ENCODE data around the gene PRSS36.
"Not testable (repeated sequence)": the region's sequence is repeated elsewhere in the genome, so short reads cannot be mapped to it uniquely, and the experiment has no call there.

The PRSS36 gene

DNA sequence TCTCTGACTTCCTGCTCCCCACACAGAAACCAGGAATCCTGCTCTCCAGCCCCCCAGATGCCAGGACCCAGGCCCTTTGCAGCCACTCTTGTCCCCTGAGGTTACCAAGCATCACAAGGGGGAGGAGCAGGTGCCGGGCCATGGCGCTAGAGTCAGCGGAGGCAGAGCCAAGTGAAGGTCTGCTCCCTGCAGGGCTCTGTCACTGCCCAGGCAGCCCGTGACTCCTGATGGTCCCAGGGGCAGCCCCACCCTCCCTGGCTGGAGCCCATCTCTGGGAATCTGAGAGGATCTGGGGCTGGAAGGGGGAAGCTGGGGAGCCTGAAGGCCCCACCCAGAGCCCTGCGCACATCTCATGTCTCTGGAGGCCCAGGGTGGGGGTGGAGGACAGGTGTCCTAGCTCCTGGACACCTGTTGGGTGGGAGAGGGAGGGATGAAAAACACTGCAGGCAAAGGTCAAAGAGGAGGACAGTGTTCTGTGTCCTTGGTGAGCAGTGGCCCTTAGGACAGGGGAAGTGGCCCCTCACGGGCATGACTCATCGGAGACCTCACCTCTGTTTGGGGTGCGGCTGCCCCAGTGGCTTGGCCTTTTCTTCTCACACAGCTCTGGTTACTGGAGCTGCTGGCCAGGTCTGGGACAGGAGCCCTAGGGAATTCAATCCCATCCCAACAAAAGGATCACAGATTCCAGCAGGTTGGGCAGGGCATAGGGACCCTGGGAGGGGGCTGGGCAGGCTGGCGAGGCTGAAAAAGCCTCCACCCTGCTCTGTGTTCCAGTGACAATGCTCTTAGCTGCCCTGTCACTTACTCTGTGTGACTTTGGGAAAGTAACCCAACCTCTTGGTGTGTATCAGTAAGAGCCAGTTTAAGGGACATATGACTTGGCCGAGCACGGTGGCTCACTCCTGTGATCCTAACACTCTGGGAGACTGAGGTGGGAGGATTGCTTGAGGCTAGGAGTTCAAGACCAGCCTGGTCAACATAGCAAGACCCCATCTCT, at the start of gene PRSS36:
Gene PRSS36, minus strand, starts transcription at position 173 of the 997 bp plus-strand sequence. Its CDS starts 31 bp downstream, at position 142.
- DNase-seq, result no peak

DNA sequence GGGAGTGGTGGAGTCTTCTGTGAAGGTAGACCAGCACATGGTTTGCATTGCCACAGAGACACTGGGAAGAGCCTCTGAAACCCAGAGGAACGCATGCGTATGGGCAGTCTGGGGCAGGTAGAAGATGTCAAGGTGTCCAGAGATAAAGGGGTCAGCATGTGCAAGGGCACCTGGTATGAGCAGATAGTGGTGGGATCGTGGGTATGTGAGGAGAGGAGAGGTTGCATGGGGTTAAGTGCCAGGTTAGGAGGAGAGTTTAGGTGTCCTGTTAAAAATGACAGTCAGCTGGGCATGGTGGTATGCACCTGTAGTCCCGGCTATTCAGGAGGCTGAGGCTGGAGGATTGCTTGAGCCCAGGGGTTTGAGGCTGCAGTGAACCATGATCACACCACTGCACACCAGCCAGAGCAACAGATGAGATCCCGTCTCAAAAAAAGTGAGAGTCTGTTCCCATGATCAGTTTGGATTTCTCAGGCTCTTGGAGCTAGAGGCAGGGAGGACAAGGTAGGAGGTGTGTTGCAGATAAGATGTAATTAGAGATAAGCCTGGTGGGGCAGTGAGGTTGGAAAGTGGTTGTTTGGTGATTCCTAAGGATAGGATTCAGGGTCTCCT, 49.7 kb upstream of the PRSS36 start:
- no peak for DNase-seq

DNA sequence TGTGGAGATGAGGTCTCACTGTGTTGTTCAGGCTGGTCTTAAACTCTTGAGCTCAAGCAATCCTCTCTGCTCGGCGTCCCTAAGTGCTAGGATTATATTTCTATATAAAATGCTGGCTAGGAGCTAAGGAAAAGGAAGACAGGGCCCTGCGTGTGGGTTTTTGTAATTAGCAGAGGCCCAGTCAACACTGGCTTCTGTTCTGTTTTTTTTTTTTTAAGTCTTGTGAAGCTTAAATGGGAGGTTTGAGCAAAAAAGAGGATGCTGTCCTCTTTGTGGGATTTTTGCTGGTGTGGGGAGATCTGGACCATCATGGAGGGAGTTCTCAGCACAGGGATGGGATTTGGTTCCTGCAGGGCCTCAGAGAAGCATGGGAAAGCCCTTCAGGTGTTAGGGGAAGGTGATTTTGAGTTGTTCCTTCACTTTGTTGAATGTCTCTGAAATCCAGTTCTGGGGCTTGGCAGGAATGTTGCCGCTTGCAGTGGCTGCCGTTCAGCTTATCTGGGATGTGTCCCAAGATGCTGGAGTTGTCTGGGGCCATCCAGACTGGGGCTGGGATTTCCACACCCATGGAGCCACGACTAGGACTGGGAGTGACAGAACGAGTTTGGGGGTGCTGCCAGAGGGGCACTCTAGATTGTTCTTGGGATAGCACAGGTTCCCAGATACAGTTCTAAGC, 48.5 kb upstream of the PRSS36 start:
- no peak for DNase-seq

DNA sequence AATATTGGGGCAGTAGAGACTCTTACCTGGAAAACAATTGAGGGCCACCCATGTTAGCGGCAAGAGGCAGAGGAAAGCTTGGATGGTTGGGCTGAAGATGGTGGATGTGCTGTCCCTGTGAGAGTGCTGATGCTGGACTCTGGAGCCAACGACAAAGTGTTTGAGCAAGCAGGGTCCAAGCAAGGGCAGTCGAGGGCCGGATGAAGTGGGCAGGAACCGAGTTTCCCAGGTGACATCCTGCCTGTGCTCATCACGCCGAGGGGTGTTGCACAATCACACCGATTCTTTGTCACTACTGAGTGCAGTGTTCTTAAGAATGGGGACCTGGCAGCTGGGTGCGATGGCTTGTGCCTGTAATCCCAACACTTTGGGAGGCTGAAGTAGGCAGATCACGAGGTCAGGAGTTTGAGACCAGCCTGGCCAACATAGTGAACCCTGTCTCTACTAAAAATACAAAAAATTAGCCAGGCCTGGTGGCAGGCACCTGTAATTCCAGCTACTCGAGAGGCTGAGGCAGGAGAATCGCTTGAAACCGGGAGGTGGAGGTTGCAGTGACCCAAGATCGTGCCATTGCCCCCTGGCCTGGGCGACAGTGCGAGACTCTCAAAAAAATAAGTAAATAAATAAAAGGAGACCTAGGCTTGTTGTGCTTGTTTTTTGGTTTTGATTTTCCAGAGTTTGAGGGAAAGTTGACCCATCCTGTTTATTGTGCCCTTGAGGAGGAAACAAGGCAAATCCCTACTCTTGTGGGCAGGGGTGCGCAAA, 46.6 kb upstream of the PRSS36 start:
- DNase-seq, result no peak

DNA sequence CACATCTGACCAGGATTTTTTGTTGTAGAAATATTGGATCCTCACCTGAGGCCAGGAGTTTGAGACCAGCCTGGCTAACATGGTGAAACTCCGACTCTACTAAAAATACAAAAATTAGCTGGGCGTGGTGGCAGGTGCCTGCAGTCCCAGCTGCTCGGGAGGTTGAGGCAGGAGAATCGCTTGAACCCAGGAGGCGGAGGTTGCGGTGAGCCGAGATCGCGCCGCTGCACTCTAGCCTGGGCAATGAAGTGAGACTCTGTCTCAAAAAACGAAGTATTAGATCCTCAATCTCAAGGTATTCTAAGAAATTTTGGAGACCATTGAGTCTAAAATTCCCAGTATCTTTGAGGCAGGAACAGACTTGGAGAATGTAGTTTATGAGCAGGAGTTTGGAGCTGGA, 46.0 kb upstream of the PRSS36 start:
- DNase-seq, result not testable (repeated sequence)

DNA sequence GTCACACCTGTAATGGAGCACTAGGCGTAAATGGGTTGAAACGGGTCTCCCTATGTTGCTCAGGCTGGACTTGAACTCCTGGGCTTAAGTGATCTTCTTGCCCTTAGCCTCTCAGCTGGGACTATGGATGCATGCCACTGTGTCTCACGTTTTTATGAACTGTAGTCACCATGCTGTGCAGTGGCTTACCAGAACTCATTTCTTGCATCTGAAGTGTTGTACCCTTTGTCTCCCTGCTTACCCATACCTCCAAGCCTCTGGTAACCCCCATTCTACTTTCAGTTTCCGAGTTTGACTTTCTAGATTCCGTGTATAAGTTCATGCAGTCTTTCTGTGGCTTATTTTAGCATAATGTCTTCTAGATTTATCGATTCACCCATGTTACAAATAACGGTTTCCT, 45.0 kb upstream of the PRSS36 start:
- DNase-seq, result no peak

DNA sequence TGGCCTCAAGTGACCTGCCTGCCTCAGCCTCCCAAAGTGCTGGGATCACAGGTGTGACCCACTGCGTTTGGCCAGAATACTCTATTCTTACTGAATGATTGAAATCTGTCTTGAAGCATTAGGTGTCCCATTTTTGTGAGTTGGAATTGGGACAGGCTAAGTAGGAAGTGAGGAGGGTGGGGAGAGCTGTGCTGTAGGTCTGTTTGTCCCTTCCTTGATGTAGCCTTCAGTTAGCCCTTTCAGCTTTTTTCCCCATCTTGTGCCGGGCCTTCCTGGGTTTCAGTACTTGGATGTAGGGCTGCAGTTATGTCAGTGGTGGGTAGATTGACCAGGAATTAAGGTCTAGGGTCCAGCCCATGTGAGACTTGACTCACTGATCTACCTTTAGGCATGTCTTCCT, 44.0 kb upstream of the PRSS36 start:
- DNase-seq, result no peak

DNA sequence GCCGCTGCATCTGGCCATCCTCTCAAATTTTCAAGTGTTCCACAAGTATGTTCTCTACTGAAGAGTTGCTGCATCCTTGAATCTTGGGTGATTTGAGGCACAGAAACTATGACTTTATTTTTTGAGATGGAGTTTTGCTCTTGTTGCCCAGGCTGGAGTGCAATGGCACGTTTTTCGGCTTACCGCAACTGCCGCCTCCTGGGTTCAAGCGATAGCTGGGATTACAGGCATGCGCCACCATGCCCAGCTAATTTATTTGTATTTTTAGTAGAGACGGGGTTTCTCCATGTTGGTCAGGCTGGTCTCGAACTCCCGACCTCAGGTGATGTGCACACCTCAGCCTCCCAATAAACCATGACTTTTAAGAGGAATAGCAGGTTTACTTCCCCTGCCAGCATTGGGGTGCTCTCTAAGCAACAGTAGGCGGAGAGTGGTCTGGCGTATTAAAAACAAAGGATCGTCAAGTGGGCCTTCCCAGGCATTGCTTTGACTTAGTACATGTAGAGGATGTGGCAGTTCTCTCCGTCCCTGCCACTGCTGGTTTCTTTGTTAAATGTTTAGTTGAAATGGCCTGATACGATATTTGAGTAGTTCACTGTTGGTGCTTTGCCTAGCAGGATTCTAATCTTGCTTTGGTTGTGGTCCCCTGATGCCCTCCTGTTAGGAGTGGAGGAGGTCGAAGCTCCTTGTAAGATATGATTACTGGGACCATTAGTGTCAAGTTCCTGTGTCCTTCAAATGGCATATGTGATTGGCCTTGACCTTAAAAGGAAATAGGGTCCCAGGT, 43.2 kb upstream of the PRSS36 start:
- no peak for DNase-seq

DNA sequence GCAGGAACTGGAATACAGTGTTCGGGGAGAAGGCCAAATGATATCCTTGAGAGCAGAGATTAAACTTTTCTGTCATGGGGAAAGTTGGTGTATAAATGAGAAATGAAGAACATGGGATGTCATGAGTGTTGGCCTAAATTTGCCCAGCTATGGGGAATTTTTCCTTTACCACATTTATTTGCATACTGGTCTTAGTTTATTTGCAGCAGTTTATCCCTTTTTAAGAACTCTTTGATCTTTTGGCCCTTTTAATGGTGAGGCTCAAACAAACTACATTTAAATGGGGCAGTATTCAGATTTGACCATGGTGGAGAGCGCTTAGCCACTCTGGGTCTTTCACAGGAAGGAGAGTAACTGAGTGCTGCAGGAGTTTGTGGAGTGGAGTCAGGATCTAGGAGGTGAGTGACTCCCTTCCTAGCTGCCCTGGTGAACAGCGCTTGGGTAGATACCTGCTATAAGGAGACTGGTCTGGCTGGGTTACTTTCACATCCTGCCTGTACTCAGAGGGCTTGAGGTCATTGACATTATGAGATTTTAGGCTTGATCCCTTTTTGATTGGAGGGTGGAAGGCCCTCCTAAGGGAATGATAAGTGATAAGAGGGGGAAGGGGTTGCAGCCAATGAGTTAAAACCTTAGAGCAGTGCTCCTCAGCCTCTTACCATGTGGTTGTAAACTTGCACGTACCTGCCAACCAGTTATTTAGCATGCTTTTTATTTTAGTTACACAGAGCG, 42.0 kb upstream of the PRSS36 start:
- DNase-seq, result no peak

DNA sequence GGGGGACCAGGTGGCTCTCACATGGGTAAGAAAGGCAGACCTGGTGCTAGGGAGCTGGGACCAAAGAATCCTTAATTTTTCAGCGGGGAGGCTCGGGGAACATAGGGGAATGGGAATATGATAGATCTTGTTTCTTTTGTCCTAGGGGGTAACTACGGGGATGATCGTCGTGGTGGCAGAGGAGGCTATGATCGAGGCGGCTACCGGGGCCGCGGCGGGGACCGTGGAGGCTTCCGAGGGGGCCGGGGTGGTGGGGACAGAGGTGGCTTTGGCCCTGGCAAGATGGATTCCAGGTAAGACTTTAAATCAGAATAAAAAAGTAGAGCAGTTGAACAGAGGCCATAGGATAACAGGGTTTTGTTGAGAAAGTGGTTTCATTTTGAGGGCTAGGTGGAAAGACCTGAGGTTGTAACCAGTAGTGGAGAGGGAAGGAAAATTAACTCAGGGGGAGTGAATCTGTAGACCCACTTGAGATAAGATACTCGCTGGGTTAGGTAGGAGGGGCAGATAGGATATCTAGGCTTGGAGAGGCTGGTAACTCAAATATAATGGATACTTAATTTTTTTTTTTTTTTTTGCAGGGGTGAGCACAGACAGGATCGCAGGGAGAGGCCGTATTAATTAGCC, 41.1 kb upstream of the PRSS36 start:
- no peak for DNase-seq

DNA sequence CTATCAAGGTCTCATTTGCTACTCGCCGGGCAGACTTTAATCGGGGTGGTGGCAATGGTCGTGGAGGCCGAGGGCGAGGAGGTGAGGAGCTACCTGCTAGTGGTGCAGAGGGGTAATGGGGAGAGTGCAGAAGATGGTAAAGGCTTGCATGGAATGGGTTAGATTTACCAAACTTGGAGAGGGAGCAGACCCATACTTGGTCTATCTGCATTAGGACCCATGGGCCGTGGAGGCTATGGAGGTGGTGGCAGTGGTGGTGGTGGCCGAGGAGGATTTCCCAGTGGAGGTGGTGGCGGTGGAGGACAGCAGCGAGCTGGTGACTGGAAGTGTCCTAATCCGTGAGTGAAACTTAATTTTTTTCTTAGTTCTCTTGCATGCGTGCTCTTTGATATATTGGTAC, 40.2 kb upstream of the PRSS36 start:
- no peak for DNase-seq

DNA sequence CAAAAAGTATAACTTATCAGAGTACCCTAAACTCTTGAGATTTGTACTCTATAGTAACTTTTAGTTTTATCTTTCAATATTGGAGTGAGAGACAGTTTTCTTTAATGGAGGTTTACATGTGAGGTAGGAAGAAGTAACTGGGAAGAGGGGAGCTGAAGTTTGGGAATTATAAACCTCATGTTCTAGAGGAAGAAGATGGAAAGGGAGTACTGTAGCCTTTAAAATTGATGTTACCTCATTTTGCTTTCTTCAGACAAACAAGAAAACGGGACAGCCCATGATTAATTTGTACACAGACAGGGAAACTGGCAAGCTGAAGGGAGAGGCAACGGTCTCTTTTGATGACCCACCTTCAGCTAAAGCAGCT, 39.5 kb upstream of the PRSS36 start:
- no peak for DNase-seq

DNA sequence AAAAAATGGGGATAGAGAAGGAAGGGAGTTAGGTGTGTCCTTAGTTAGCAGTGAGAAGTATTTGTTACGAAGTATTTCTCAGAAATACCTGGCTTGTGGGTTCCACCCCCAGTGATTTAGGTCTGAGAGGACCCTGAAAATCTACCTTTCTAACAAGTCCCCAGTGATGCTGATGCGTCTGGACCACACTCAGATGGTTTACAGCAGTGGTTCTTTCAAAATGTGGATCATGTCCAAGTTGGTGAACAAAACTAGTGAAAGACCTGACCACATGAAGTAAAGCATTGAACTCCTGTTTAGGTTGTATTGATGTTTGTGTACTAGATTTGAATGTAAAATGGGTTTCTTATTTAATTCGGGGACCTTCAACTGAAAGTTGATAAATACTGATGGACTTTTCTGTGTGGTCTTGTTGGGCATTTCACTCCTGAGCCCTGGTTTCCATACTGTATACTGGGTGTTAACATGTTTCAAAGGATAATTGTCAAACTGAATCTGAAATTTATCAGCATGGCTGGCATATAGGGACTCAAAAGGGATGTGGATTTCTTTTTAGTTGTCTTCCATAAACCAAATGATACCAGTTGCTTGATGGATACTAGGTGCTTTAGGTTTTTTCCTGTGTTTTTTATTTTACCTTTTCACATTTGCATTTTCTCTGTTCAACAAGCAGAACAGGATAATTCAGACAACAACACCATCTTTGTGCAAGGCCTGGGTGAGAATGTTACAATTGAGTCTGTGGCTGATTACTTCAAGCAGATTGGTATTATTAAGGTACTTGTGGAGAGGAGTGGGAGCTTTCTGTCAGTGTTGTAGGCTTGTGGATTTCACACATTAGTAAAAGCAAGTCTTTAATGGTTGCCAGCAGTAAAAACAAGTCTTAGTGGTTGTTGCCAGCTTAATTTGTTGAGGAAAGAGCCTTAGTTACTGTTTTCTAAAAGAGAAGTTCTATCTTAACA, 38.9 kb upstream of the PRSS36 start:
- no peak for DNase-seq

DNA sequence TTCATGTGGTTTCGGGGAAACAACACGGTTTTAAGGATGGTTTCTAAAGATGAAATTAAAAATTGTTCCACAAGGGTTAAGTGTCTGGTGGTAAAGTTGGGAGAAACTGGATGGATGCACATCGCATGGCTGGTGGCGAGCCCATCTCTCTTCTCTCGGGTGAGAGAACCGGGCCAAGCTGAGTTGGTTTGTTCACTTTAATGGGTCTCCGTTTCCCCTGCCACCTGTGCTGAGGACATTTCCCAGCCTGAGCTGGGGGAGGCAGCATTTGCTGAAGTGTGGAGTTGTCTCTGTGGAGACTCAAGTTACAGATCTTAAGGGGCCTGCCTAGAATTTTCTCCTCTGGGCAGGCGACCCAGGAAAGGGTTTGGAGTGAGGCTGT, 37.9 kb upstream of the PRSS36 start:
- no peak for DNase-seq

DNA sequence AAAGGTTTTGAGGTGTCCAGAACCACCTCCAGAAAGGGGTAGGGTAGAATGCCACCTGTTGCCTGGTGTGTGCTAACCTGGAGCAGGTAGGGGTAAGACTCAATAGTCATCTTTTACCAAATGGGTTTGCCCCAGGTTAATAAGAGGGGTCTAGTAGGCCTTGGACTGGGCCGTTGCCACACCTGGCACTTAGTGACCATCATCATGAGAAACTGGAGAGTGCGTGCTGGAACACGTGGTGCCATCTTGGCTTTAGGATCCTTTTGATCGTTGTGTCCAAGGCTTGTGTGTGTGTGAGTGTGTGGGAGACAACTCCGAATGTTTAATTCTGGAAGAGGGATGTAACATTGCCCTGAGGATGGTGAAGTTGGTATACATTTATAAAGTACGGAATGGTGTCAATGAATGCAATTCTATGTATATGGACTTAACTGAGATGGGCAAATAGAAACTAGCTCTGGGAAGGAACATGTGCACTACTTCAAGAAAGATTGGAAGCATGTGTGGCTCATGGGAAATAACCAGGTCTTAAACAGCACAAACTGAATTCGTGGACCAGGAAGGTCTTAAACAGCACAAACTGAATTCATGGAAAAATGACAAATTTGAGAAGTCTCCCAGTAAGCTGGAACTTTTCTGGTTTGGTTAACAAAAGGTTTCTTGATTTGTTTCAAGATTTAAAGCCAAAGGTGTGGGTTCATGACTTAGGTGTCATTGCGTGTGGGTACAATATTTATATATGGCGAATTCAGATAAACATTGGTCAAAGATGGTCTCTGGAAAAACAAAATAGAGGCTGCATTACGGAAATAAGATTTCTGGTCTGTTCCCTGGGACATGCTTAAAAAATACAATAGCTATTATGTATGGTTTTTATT, 37.3 kb upstream of the PRSS36 start:
- DNase-seq, result no peak

DNA sequence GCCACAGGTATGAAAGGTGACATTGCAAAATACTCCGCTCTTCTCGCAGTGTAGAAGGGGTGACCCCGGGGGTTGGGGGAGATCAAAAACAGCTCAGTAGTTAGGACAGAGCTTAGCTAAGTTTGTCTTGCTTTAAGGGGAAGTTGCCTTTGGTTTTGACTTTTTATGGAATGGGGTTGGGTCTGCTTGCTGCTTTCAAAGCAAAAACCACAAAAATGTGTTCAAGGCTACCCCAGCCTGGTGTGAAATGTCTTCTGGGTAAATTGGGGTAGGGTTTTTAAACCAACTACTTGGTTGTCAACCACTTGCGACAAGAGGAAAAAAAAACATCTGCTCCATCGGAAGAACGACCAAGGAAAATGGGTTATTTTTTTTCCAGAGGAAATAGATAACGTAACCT, 36.3 kb upstream of the PRSS36 start:
- no peak for DNase-seq

DNA sequence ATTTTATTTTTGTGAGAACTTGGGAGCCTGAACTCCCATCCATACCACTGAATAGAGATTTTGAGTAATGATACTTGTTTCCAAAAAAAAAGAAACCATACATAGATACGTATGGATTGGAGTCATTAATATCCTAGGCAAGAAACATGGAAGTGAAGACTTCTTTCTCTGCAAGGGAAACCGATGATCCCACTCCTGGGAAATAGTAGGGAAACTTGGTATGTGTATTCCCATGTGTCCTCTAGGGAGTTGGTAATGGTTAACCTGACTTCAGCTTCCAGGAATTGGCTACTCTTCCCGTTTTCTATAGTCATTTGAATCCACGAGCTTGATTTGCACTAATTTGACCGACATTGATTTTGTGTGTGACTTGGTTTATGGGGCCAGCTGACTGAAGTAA, 35.5 kb upstream of the PRSS36 start:
- DNase-seq, result no peak

DNA sequence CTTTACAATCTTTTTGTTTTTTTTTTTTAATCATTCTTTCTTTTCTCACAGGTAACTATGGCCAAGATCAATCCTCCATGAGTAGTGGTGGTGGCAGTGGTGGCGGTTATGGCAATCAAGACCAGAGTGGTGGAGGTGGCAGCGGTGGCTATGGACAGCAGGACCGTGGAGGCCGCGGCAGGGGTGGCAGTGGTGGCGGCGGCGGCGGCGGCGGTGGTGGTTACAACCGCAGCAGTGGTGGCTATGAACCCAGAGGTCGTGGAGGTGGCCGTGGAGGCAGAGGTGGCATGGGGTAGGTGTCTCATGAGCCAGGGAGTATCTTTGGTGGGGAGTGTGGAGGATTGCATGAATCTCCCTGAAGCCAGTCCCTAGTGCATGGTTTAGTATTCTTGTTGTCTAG, 35.0 kb upstream of the PRSS36 start:
- DNase-seq, result no peak
